ENCODE data around the gene KPNA3. TPM values are rescaled to one million over a fixed set of nuclear protein-coding genes. Genes with fewer than 3 reads are reported as not detected.

Gene KPNA3
- total and polyA plus RNA-seq, 2 donors (not counting 3 experiments of a cell fraction or from before 2014, with no cell fraction given) = 19.6 to 60.4 TPM

DNA sequence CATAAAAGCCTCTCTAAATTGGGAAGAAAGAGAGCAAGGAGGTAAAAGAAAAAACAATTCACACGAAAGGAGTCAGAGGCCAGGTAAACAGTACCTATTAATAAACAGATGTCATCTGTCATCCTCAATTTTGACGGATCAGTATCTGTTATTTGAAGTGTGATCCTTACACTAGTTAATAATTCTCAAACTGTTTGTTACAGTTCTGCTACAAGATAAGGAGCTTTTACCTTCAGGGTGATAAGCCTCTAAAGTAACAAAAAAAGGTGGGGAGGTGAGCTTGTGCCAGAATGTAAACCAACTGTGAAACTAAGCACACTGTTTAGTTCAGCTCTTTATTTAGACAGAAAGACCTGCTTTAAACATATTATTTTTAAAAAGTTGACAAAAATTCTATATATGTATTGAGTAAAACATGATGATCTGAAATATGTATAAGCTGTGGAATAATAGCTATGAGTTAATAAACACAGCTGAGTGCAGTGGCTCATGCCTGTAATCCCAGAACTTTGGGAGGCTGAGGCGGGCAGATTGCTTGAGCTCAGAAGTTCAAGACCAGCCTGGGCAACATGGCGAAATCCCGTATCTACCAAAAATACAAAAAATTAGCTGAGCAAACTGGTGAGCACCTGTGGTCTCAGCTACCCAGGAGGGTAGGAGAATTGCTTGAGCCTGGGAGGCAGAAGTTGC lies 52.8 kb downstream of the KPNA3 start:
- Histone ChIP-seq H4K20me1 (replicated peaks; ENCODE audit: control insufficient read depth, extremely low read depth, insufficient read depth, low read length) (no peaks in the 10 kb centered on the region), H3K36me3 (ENCODE audit: control insufficient read depth in 2 of 2, extremely low read depth in 1 of 2, insufficient read depth in 2 of 2, low read length in 2 of 2) (peaks cover 0 to 2% of the 10 kb centered on the region in 2 experiments), H3K9me1 (replicated peaks; ENCODE audit: control insufficient read depth, extremely low read depth, insufficient read depth, low read length) (no peaks in the 10 kb centered on the region), H3K27ac (ENCODE audit: insufficient read depth, low read depth, low read length) (no peak overlapping the region), H3K27me3 (ENCODE audit: control insufficient read depth in 2 of 2, insufficient read depth in 2 of 2, low read length in 2 of 2) (no peaks in the 10 kb centered on the region), H2AFZ (ENCODE audit: low read depth, low read length) (no peak overlapping the region), H3K4me1 (ENCODE audit: control insufficient read depth, extremely low read depth, insufficient read depth, low read length) (no peaks in the 10 kb centered on the region), H3K9me3 (replicated peaks; ENCODE audit: control insufficient read depth, insufficient read depth, low read length) (no peaks in the 10 kb centered on the region), H3K4me2 (ENCODE audit: insufficient read depth, low read length) (no peak overlapping the region), H3K4me3 (replicated peaks in 1 of 3; ENCODE audit: insufficient read depth in 1 of 3, low read depth in 1 of 3, low read length in 3 of 3) (no peak overlapping the region), H3K9ac (replicated peaks; ENCODE audit: extremely low read depth, insufficient read depth, low read length) (no peak overlapping the region), H3K79me2 (ENCODE audit: control insufficient read depth, insufficient read depth, low read length) (no peaks in the 10 kb centered on the region)
- TF ChIP-seq EZH2 (IDR thresholded peaks at IDR 0.05; ENCODE audit: borderline replicate concordance, low read depth, low read length, severe bottlenecking) (no peak), POLR2AphosphoS5 (IDR thresholded peaks at IDR 0.05; ENCODE audit: insufficient read depth, low read depth, low read length) (no peak), GATA2 (IDR thresholded peaks at IDR 0.05; ENCODE audit: insufficient read depth, insufficient read length, low read depth, low read length) (no peak), MYC (IDR thresholded peaks at IDR 0.05; ENCODE audit: low read depth, low read length) (no peak), POLR2A (IDR thresholded peaks at IDR 0.05; ENCODE audit: low read depth, low read length) (no peak), FOS (IDR thresholded peaks at IDR 0.05; ENCODE audit: borderline replicate concordance, insufficient read depth, low read length) (no peak), JUN (IDR thresholded peaks at IDR 0.05; ENCODE audit: borderline replicate concordance, insufficient read depth, insufficient read length, low read depth) (no peak)
- TF ChIP-seq, protein P1, sequence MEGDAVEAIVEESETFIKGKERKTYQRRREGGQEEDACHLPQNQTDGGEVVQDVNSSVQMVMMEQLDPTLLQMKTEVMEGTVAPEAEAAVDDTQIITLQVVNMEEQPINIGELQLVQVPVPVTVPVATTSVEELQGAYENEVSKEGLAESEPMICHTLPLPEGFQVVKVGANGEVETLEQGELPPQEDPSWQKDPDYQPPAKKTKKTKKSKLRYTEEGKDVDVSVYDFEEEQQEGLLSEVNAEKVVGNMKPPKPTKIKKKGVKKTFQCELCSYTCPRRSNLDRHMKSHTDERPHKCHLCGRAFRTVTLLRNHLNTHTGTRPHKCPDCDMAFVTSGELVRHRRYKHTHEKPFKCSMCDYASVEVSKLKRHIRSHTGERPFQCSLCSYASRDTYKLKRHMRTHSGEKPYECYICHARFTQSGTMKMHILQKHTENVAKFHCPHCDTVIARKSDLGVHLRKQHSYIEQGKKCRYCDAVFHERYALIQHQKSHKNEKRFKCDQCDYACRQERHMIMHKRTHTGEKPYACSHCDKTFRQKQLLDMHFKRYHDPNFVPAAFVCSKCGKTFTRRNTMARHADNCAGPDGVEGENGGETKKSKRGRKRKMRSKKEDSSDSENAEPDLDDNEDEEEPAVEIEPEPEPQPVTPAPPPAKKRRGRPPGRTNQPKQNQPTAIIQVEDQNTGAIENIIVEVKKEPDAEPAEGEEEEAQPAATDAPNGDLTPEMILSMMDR (IDR thresholded peaks at IDR 0.05; ENCODE audit: extremely low read depth in 1 of 2, insufficient read depth in 1 of 2, low read depth in 1 of 2, low read length in 2 of 2) = no peak
- TF ChIP-seq, protein P2, sequence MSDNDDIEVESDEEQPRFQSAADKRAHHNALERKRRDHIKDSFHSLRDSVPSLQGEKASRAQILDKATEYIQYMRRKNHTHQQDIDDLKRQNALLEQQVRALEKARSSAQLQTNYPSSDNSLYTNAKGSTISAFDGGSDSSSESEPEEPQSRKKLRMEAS (IDR thresholded peaks at IDR 0.05; ENCODE audit: insufficient read depth, insufficient read length) = no peak
- dilution Hi-C loops (cut with MboI; ENCODE audit: extremely low pct_ligation_motif_present, low sequenced_read_pairs) (no loop called here), intact Hi-C loops (cut with micrococcal nuclease) (no loop called here)
- FAIRE-seq (no peak), DNase-seq (ENCODE audit: low read depth, low spot score) (no peak)
- BruUV-seq (replicated peaks) = no TSS peak
- POLR2A ChIA-PET = no interaction called here
- CTCF ChIA-PET = interaction anchor here (0.9 to 1.1 kb wide), 2 partner anchors 9 to 20 kb away, joined by 3 read pairs; no protein-coding TSS in a partner anchor
